HG02852 (cell line): ENCODE measurements around the gene LFNG.

ENCODE experiments used
- ATAC-seq: cut with Tn5 transposase; IDR thresholded peaks from one replicate; pipeline ENCODE4 v1.9.1; 2021; ENCODE audit warnings: mild to moderate bottlenecking, moderate library complexity; ENCODE audit not compliant: unreplicated experiment

LFNG gene

DNA sequence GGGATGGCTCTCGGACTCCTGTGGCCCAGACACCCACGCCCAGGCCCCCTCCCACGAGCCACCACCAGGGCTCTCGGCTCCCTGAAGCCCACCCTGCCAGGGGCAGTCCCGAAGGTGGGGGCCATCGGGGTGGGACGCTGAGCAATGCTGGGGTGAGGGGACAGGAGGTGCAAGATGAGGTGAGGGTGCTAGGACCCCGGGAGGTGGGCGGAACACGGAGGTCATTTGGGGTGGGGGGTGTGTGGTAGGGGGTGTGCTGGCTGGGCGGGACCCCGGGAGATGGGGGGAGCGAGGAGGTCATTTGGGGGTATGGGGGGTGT is 17.0 kb upstream of the LFNG start:
- ATAC-seq: no peak

DNA sequence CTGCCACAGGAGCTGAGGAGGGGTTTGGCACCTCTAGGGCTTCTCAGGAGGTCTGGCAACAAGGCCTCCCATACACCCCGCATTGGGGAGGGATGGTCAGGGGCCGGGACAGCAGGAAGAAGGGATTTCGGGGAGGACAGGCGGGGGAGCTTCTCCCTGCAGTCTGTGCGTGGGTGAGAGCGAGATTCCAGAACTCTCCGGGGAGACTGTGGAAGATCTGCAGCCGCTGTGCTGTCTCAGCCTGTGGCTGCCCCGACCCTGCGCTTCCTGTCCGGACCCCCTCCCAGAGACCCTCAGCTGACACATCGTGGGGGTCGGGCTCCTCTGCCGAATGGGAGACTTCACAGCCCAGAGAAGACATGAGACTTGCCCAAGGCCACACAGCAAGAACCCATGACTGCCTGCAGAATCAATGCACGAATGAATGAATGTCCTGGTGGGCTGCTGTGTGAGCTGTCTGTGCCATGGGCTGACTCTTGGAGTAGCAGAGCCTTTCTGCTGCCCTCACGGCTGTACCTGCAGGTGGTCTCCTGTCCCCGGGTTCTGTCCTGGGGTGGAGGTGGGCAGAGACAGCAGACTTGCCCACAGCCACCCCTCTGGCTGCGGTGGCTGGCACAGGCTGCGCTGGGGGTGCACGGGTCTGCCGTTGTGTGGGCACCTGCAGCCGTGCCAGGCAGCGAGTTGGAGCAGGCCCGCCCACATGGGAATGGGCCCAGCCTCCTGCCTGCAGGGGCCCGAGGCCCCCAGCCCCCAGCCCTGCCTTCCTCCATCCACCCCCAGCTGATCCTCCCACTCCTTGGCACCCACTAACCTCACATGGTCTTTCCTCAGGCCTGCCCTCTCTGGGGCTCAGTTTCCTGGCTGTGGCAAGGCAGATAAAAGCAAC is 16.3 kb upstream of the LFNG start:
- no peak for ATAC-seq

DNA sequence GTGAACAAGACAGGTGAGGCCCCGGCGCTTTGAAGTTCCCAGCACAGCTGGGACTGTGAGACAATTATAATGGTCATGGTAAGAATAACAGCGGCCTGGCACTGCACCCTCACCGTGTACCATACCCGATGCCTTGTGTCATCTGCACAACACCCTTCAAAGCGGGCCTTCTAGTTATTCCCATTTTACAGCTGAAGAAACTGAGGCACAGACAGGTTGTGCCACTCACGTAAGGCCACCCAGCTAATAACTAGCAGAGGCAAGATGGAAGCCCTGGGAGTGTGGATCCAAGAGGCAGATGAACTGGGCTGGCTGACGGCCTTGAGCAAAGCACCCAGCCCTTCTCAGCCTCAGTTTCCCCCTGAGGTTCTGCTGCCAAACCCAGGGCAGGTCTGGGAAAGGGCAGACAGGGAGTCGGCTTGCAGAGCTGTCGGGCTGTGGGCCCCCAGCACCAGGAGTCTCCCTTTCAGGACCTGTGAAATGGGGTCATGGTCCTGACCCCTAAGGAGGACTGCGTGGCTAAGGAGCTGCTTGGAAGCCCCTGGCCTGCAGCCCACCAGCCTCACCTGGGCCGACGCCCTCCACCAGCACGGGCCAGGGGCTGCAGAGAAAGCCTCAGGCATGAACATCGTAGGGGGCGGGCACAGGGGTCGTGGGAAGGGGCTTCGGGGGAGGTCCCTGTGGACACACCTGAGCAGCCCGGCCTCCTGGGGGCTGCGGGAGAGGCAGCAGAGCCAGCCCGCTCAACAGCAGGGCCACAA is 15.3 kb upstream of the LFNG start:
- no peak for ATAC-seq

DNA sequence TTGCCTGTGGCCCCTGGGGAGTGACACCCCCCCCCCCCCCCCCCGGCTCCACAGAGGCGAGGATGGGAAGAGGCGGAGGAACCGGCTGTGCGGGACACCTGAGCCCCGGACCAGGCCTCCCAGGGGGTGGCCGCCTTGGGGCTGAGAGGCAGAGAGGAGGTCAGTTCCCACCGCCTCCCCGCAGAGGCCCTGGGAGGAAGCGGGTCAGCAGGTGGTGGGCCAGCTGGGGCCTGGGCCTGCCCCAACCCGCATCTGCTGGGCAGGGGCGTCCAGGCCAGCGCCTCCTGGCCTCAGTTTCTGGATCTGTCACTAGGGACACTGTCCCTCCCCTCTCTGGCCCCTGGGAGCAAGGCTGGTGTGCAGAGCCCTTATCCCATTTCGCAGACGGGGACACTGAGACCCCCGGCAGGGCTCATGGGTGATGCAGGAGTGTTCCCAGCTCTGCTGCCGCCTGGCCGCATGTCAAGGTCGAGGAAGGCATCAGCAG is 14.6 kb upstream of the LFNG start:
- ATAC-seq: no peak

DNA sequence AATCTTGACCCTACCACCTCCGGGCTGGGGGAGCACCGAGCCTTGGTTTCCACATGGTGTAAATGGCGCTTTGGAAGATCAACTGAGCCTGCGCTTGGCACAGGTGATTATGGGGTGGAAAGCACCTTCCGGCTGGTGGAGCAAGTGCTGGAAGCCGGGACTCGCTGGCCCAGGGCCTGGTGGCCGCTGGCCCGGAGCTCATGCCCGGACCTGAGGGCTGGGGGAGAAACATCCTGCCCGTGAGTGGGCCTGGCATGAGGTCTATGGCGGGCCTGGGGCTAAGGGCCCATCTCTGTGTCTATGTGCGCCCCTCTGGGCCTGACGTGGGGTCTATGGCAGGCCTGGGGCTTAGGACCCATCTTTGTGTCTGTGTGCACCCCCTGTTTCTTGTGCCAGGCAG is 14.2 kb upstream of the LFNG start:
- ATAC-seq: no peak

DNA sequence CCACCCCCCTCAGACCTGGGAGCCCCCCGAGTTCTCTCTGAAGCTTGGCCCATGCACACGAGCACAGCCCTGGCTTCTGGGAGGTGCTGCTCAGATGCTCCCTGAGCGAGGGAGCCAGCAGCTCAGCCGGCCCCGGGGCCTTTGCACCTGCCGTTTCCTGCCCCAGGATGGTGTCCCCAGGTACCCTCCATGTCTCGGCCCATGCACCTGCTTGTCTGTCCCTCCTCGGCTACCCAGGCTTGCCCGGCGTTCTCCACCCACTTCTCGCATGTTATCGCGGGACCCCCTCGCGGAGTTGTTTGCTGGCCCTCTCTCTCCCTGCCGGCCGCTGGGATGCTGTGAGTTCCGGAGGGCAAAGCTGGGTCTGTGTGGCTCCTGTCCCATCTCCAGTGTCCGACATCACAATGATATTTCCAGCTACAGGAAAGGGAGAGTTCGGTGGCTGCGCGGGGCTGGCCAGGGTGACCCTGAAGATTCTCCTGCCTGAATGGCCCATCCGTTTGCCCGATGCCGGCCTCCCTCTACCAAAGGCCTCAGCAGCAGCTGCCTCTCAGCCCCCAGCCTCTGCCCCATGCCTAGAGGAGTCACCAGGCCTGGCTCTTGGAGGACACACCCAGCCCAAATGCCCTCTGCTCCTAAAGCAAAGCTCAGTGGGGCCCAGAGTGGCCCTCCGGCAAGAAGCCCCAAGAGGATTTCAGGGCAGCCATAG is 12.2 kb upstream of the LFNG start:
- ATAC-seq: no peak

DNA sequence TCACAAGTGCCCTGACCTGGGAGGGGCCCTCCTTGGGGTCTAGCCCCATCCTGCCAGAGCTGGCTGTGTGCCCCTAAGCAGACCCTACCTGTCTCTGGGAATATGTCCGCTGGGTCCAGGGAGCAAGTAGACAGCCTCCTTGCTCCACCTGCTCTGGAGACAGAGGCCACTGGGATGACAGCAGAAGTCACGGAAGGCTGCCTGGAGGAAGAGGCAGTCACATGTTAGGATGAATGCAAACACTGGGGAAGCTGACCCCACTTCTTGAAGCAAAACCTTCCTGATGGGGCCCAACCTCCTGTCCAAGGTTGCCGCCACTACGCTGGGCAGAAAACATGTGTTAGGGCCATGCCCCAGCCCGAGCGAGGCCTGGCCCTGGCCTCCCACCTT is 11.7 kb upstream of the LFNG start:
- no peak for ATAC-seq

DNA sequence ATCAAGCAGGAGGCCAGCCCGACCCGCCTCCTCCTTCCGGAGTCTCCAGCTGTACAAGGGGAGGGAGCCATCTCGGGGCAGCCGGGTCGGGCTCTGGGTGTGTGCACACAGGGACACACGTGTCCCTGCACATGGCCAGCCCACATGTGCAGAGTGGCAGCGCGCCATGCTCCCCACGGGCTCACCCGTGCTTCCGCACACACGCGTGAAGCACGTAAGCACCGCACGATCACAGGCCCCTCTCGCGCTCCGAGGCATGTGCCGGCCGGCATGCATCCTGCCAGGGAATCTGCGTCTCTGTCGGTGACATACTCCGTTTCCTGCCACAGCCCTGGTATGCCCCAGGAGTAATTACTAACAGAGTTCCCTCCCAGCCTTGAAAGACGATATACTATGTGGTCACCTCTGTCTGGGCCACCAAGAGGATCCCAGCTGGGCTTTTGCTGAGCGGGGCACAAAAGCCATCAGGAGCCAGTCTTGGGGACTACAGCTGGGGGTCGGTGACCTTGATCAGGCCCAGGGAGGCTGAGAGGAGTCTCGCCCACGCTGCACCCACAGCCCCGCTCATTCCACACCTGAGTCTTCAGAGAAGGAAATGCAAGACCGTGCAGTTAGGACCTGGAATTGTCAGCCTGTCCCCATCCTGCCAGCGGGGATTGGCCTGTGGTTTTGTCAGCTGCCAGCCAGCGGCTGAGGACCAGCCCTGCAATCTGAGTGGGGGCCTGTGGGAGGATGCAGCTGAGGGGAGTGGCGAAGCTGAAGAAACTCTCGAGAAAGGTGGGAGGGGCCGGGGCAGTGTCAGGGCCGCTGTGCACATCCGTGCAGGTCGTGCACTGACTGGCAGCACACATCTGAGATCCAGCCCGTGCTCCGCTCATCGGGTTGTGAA is 11.0 kb upstream of the LFNG start:
- no peak for ATAC-seq

DNA sequence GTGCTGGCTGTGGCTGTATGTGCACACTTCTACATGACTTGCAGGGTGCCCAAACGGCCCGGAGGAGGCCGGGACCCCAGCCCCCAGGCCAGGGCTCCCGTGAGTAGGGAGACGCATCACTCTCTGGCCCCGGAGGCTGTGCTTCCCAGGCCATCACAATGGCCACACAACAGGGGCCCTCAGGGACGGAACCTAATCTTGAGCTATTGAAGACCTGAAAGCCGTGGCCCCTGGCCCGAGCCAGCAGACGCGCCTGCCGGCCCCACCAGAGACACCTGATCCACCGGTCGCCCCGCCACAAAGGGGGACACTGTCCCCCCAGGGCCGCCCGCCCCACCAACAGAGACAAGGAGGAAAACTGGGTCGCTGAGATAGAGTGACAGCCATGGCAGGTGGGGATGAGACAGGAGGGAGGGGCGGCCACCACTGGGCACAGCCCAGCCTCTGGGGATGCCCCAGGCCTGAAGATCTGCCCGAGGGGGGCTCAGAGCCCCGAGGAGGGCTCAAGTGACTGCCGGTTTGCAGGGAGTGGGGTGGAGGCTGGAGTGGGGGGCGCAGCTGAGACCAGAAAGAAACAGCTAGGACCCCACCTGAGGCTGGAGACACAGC is 10.2 kb upstream of the LFNG start:
- no peak for ATAC-seq

DNA sequence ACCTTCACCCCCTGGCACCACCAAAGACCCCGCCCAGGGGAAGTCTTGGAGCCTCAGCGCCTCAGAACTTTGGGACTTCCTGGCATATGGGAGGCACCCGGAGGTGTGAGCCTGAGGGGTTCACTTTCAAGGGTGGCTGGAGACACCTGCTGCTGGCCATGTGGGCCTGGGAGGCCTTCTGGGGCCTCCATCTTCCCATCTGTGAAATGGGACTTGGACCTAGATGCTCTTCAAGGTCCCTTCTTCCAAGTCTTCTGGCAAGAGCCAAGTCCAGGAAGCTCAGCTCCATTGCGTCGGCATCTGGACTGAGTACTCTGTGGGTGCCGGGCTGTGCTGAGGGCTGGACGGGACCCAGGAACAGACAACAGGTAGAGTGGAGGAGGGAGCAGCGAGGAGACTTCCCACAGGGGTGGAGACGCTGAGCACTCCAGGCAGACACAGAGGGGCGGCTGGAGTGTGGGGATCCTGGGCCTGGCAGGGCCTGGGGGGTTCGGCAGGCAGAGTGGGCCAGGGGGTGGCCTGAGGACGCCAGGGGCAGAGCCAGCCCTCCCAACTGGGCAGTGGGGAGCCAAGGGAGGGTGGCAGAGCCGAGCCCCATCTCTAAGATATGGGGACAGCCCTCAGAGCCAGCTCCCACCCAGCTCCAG is 9.3 kb upstream of the LFNG start:
- ATAC-seq: no peak

DNA sequence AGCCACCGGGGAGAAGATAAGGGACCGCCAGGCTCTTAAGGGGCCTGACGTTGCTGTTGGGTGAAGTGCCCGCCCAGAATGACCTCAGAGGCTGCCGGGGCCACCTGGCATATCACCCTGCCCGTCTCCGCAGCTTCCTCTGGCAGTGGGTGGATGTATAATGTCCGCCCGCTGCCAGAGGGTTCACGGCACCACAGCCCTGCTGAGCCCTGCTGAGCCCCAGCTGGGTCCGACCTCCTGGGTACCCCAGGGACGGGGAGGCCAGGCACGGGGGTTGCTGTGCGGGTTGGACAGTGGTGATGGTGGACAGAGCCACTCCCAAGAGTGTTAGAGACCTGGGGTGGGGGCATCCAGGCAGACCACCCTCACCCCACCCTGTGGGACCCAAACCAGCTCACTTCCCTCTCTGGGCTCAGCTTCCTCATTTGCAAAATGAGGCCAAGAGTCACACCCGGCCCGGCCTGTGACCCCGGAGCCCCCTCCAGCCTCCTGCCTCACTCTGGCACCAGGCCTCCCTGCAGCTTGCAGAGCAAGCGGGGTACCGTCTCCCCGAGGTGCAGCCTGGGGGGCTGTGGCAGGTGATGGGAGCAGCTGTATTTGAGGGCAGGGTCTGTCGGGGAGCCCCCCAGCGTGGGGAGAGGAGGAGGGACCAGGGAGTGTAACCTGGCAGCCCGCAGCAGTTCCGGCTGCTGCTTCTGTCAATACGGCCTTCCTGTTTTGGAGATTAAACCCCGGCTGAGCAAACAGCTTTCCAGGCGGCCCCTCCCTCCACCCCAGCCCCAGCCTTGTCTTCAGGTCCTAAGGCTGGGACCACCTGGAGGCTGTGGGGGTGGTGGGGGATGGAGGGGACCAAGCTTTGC is 8.4 kb upstream of the LFNG start:
- no peak for ATAC-seq

DNA sequence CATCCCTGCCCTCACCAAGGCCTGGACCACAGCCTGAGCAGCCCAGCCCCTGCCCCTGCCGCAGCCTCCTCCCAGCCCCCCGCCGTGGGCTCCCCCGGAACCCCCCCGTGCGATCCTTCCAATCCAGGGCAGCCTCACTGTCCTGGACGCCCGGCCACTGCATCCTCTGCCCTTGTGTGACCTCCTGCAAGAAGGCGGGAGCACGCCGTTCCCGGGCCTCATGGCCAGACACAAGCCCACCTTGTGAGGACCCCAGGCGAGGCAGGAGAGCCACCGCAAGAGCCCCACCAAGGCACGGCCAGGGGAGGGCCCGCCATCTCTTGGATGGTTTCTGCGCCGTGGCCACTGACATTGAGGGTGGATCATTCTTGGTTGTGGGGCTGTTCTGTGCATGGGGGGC is 7.8 kb upstream of the LFNG start:
- ATAC-seq: no peak

DNA sequence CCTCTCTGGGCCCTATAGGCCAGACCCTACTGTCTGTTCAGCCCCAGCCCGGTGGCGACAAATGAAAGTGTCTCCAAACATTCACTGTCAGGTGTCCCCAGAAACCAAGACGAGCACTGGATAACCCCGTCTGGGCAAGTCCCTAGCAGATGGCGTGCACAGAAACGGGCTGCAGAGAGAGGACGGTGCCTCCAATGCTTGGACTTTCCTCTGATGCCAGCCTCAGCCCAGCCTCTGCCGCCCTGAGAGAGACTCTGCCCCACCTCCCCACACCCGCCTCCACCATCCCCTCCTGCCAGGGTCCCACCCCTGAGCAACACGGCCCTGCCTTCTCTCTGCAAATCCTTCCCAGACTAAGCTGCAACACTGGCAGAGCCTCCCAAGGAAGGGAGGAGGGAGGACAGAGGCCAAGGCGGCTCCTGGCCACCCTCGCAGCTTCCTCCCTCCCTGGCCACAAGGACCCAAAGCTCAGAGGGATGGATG is 7.4 kb upstream of the LFNG start:
- no peak for ATAC-seq

DNA sequence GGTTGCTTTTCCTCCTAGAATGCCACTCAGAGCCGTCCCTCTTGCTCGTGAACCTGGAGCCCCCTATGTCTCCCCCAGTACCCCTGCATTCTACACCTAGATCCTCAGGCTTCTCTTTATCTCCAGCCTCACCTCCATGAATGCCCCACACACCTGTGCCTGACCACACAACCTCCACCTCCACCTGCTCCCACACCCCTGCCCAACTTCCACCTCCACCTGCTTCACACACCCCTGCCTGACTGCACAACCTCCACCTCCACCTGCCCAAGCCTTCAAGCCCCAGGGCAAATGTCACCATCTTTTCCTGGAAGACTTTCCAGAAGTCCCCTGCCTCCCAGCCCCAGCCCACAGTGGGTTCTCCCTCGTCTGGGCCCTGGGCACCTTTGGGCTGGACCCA is 6.9 kb upstream of the LFNG start:
- ATAC-seq: no peak

DNA sequence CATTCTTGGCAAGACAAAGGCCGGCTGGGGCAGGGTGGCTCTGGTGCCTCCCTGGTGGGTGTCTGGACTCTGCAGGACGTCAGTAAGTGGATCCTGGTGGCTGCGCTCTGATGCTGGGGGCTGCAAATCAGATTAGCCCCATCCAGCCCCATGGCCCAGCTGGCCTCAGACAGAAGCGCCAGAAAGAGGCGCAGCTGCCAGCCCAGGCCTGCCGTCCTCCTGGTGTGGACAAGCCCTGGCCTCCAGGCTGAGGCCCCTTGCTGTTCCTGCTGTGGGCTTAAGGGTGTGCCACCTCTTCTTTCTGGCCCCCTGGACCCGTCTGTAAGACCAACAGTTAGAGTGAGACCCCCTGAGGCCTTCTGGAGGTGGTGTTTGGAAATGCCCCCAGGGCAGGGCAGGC is 5.9 kb upstream of the LFNG start:
- no peak for ATAC-seq

DNA sequence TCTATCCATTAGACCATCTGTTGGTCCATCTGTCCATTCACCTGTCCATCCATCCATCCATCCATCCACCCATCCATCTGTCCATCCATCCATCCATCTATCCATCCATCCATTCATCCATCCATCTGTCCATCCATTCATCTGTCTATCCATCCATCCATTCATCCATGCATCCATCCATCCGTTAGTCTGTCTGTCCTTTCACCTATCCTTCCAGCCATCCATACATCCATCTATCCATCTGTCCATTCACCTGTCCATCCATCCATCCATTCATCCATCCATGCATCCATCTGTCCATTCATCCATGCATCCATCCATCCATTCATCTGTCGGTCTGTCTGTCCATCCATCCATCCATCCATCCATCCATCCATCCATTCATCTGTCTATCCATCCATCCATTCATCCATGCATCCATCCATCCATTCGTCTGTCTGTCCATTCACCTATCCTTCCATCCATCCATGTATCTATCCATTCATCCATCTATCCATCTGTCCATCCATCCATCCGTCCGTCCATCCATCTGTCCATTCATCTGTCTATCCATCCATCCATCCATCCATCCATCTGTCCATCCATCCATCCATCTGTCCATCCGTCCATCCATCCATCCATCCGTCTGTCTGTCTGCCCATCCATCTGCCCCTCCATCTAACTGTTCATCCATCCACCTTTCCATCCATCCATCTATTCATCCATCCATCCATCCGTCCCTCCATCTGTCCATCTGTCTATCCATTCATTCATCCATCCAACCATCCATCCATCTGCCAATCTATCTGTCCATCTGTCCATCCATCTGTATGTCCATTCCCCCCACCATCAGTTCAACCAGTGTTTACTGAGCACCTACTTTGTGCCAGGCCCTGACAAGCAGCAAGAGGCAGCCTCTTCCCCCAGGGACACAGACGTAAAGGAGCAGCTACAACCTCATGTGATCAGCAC is 4.8 kb upstream of the LFNG start:
- no peak for ATAC-seq

DNA sequence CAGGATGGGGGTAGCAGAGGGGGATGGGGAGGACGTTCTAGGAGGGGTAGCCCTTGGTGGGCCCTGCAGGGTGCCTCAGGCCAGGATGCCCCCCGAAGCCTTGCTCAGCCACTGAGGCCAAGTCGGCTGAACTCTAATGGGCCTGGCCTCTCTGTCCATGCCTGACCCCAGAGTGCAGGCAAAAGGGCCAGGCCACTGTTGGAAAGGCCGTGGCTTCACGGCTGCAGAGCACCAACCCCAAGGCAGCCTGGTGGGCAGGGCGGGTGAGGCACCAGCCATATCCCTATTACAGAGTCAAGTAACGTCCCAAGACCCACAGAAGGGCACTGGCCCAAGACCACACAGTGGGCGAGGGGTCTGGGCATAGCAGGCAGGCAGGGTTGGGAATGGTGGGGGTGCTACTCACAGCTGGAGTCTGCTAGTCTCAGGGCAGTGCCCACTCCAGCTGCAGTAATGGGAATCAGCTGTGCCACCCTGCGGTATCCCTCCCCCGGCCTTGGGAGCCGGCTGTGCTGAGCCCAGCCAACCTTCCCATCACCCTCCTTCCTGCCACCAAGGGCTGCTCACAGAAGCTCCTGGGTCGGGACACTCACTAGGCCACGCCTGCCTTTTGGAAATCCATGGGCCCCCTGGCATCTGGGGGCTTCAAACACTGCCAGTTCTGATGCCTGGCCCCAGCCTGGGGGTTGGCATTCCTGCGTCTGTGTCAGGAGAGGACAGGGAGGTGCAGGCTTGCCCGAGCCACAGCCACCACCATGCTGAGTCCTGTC is 4.0 kb upstream of the LFNG start:
- no peak for ATAC-seq
